Tibial artery (tissue), 4 donors: ENCODE data around the gene EPB41L5.

Experiments used
- DNase-seq, 2 donors: peaks; one replicate each; pipeline ENCODE4 v3.0.0-alpha.2; 2019
- H3K27ac ChIP-seq, 2 donors: fragments of 200-600 bp; sonication (generic) in 1 of 2; 1 replicate in 1 of 2; 2 replicates in 1 of 2; pipeline ENCODE4 v1.5.1; 2018 to 2019; ENCODE audit warnings: mild to moderate bottlenecking in 1 of 2
- H3K27me3 ChIP-seq, 2 donors: fragments of 200-600 bp; sonication (generic) in 1 of 2; one replicate each; pipeline versions ENCODE4 v1.5.1 to v1.6.0; 2016 to 2019
- H3K36me3 ChIP-seq, 3 donors: fragments of 200-600 bp; sonication (generic) in 2 of 3; one replicate each; pipeline ENCODE4 v1.5.1; 2016 to 2019; ENCODE audit warnings: mild to moderate bottlenecking in 2 of 3
- H3K4me1 ChIP-seq, 4 donors: fragments of 200-600 bp; sonication (generic) in 2 of 4; 1 replicate in 3 of 4; 2 replicates in 1 of 4; pipeline ENCODE4 v1.5.1; 2016 to 2019
- H3K4me3 ChIP-seq, 2 donors: fragments of 200-600 bp; sonication (generic) in 1 of 2; 1 replicate in 1 of 2; 2 replicates in 1 of 2; pipeline ENCODE4 v1.5.1; 2018 to 2019; ENCODE audit warnings: mild to moderate bottlenecking in 2 of 2
- H3K9me3 ChIP-seq, 3 donors: fragments of 200-600 bp; sonication (generic) in 1 of 3; one replicate each; pipeline ENCODE4 v1.5.1; 2016 to 2019
- CTCF ChIP-seq, 2 experiments: fragments of 200-600 bp in 1 of 2; fragments of 450-650 bp in 1 of 2; IDR thresholded peaks; one replicate each; pipeline ENCODE4 v1.5.1; 2017 to 2019; ENCODE audit warnings: antibody characterized with exemption in 2 of 2, mild to moderate bottlenecking in 1 of 2, moderate library complexity in 1 of 2
- intact Hi-C: fragments of 100-400 bp; cut with DNase I; formaldehyde crosslinking; loops from one replicate; pipeline ENCODE4 v1.15.0; 2023; ENCODE audit warnings: low total_unique reads

EPB41L5 gene

GRCh38 chr2:120094795-120095194, 81.9 kb downstream of the EPB41L5 start:
- intact Hi-C loops = no loop called here
- no peak overlapping the region for H3K4me3 ChIP-seq

GRCh38 chr2:120100627-120101026, 87.8 kb downstream of the EPB41L5 start:
- Histone ChIP-seq H3K9me3 (no peaks in the 10 kb centered on the region), H3K4me3 (no peak overlapping the region), H3K27ac (no peak overlapping the region), H3K36me3 (peaks cover 0 to 16% (median 16%) of the 10 kb centered on the region in 3 donors), H3K4me1 (no peaks in the 10 kb centered on the region), H3K27me3 (no peaks in the 10 kb centered on the region)
- no peak for DNase-seq
- TF ChIP-seq CTCF (IDR thresholded peaks at IDR 0.05) = no peak
- intact Hi-C loops = no loop called here

More at GRCh38 chr2:120094795-120095194, 81.9 kb downstream of the EPB41L5 start:
- Histone ChIP-seq H3K9me3 (no peaks in the 10 kb centered on the region), H3K27me3 (no peaks in the 10 kb centered on the region), H3K27ac (no peak overlapping the region), H3K36me3 (peaks cover 7 to 25% (median 25%) of the 10 kb centered on the region in 3 donors), H3K4me1 (no peaks in the 10 kb centered on the region)
- TF ChIP-seq CTCF (IDR thresholded peaks at IDR 0.05) = no peak
- no peak for DNase-seq

GRCh38 chr2:120103723-120104467, 91.0 kb downstream of the EPB41L5 start:
- Histone ChIP-seq H3K27ac (no peak overlapping the region), H3K4me1 (peaks cover 0 to 16% (median 9%) of the 10 kb centered on the region in 4 donors), H3K27me3 (no peaks in the 10 kb centered on the region), H3K9me3 (no peaks in the 10 kb centered on the region), H3K36me3 (peaks cover 0 to 10% (median 9%) of the 10 kb centered on the region in 3 donors), H3K4me3 (no peak overlapping the region)
- no peak for DNase-seq
- no peak for TF ChIP-seq CTCF (IDR thresholded peaks at IDR 0.05)
- intact Hi-C loops = no loop called here

GRCh38 chr2:120104772-120105171, 91.9 kb downstream of the EPB41L5 start:
- TF ChIP-seq CTCF (IDR thresholded peaks at IDR 0.05) = no peak
- Histone ChIP-seq H3K27ac (no peak overlapping the region), H3K4me3 (no peak overlapping the region), H3K27me3 (no peaks in the 10 kb centered on the region), H3K4me1 (peaks cover 0 to 20% (median 12%) of the 10 kb centered on the region in 4 donors), H3K36me3 (peaks cover 0 to 10% (median 9%) of the 10 kb centered on the region in 3 donors), H3K9me3 (no peaks in the 10 kb centered on the region)
- no peak for DNase-seq
- intact Hi-C loops = no loop called here

- Histone ChIP-seq H3K27ac (no peak overlapping the region), H3K4me3 (no peak overlapping the region), H3K4me1 (peaks cover 0 to 20% (median 12%) of the 10 kb centered on the region in 4 donors), H3K27me3 (no peaks in the 10 kb centered on the region), H3K9me3 (no peaks in the 10 kb centered on the region), H3K36me3 (peaks cover 0 to 10% (median 9%) of the 10 kb centered on the region in 3 donors)
- DNase-seq = no peak
- no peak for TF ChIP-seq CTCF (IDR thresholded peaks at IDR 0.05)
- intact Hi-C loops = no loop called here
Observed at GRCh38 chr2:120105360-120105759, 92.5 kb downstream of the EPB41L5 start.
